GM12878 (cell line): Measurements from ENCODE around the gene GRAMD1B. TPM values are rescaled to one million over a fixed set of nuclear protein-coding genes. Genes with fewer than 3 reads are reported as not detected.

Experiments used
- CBFB ChIP-seq: IDR thresholded peaks from 2 replicates; pipeline ENCODE4 v1.6.1; 2016; ENCODE audit warnings: antibody characterized with exemption, low read depth
- CEBPB ChIP-seq, 2 experiments: fragments of 150-350 bp in 1 of 2; IDR thresholded peaks; 2 replicates each; pipeline ENCODE4 v1.6.1; 2012 to 2014; ENCODE audit warnings: low read depth in 2 of 2, low read length in 2 of 2, borderline replicate concordance in 1 of 2, inconsistent platforms in 1 of 2
- CUX1 ChIP-seq: IDR thresholded peaks from 2 replicates; pipeline ENCODE4 v1.6.1; 2012; ENCODE audit warnings: improper control_type of control experiment, low read depth, low read length; ENCODE audit not compliant: insufficient replicate concordance
- EED ChIP-seq: sonication (generic); IDR thresholded peaks from 2 replicates; pipeline ENCODE4 v1.6.1; 2016; ENCODE audit warnings: antibody characterized with exemption, low read depth
- GATAD2B ChIP-seq: fragments of 450-650 bp; conservative IDR thresholded peaks from 2 replicates; pipeline ENCODE4 v1.6.1; 2017; ENCODE audit warnings: low read depth, mild to moderate bottlenecking, moderate library complexity
- JUNB ChIP-seq: IDR thresholded peaks from 2 replicates; pipeline ENCODE4 v1.6.1; 2016; ENCODE audit warnings: antibody characterized with exemption, mild to moderate bottlenecking
- MYC ChIP-seq: IDR thresholded peaks from 2 replicates; pipeline ENCODE4 v1.6.1; 2011; ENCODE audit warnings: mild to moderate bottlenecking, low read length, moderate library complexity, inconsistent platforms; ENCODE audit not compliant: insufficient read depth, insufficient replicate concordance, insufficient read length, severe bottlenecking
- NFIC ChIP-seq: IDR thresholded peaks from 2 replicates; pipeline ENCODE4 v1.6.1; 2012; ENCODE audit warnings: low read depth, mild to moderate bottlenecking, inconsistent platforms, low read length, moderate library complexity
- PRDM15 ChIP-seq: fragments of 450-650 bp; formaldehyde crosslinking; IDR thresholded peaks from 2 replicates; pipeline ENCODE4 v1.4.0; 2020; ENCODE audit warnings: mild to moderate bottlenecking, moderate library complexity
- RUNX3 ChIP-seq: IDR thresholded peaks from 2 replicates; pipeline ENCODE4 v1.6.1; 2012; ENCODE audit warnings: low read length, inconsistent platforms
- SKIL ChIP-seq: fragments of 450-650 bp; IDR thresholded peaks from 2 replicates; pipeline ENCODE4 v1.6.1; 2017; ENCODE audit warnings: mild to moderate bottlenecking, low read depth, inconsistent platforms; ENCODE audit not compliant: poor library complexity, severe bottlenecking
- SMC3 ChIP-seq: IDR thresholded peaks from 2 replicates; pipeline ENCODE4 v1.6.1; 2011; ENCODE audit warnings: low read length, improper control_type of control experiment, borderline replicate concordance
- SP1 ChIP-seq: IDR thresholded peaks from one replicate; pipeline ENCODE4 v1.6.1; 2011; ENCODE audit warnings: low read depth, low read length
- SREBF1 ChIP-seq: IDR thresholded peaks from 2 replicates; pipeline ENCODE4 v1.6.1; 2012; ENCODE audit warnings: mild to moderate bottlenecking, low read length
- TAF1 ChIP-seq: IDR thresholded peaks from 2 replicates; pipeline ENCODE4 v1.6.1; 2011; ENCODE audit warnings: mild to moderate bottlenecking, low read depth, low read length, borderline replicate concordance
- TARDBP ChIP-seq: IDR thresholded peaks from 2 replicates; pipeline ENCODE4 v1.6.1; 2016; ENCODE audit warnings: borderline replicate concordance
- TCF12 ChIP-seq: IDR thresholded peaks from 2 replicates; pipeline ENCODE4 v1.6.1; 2011; ENCODE audit warnings: low read depth, mild to moderate bottlenecking, low read length
- YY1 ChIP-seq: IDR thresholded peaks from 2 replicates; pipeline ENCODE4 v1.6.1; 2011; ENCODE audit warnings: low read depth, mild to moderate bottlenecking, low read length
- ZNF384 ChIP-seq: IDR thresholded peaks from 2 replicates; pipeline ENCODE4 v1.6.1; 2012; ENCODE audit warnings: low read depth, mild to moderate bottlenecking, low read length, improper control_type of control experiment, borderline replicate concordance
- polyA plus RNA-seq, 11 experiments: library from polyadenylated mRNA; depleted of rRNA in 4 of 11; unstranded in 6 of 11; stranded (reverse) in 5 of 11; fragments of >200 nt; fragmentation: Nextera tagmentation in 4 of 11; fragmentation: Illumina TruSeq in 1 of 11; extraction: Ambion mirVana in 4 of 11; extraction: Trizol in 1 of 11; gene quantifications; 1 replicate in 1 of 11; 2 replicates in 10 of 11; pipeline versions ENCODE4 v1.2.1 to v1.2.3, GENCODE V29; 2011 to 2016; ENCODE audit warnings: inconsistent platforms in 2 of 11, missing spikeins in 2 of 11, low read depth in 1 of 11
- total RNA-seq, 4 experiments: library from RNA; depleted of rRNA in 3 of 4; stranded (reverse); fragments of >200 nt in 3 of 4; fragmentation: Illumina TruSeq in 1 of 4; extraction: Trizol in 1 of 4; gene quantifications; 2 replicates each; pipeline versions ENCODE4 v1.2.1 to v1.2.3, GENCODE V29; 2013 to 2021

Gene GRAMD1B
- total and polyA plus RNA-seq, 10 of the 15 experiments (the other 5 are each of a cell fraction or from before 2014, with no cell fraction given), result 1.9 to 49.1 (median 26.9) TPM

GRCh38 chr11:123407130-123407995 is 22.7 kb upstream of the GRAMD1B start (continued):
- TF ChIP-seq SKIL (no peak), CUX1 (no peak), SMC3 (peak; percentile 85), TCF12 (0 out of 2 replicates have a peak, but pooled peaks have one; percentile 42), SREBF1 (no peak), MYC (no peak), TARDBP (no peak), CEBPB (IDR thresholded peaks at IDR 0.05; ENCODE audit: borderline replicate concordance in 1 of 2, low read depth in 2 of 2, low read length in 2 of 2) (0 out of 4 replicates have a peak, but pooled peaks of 1 of the 2 experiments have one; percentile 9), PRDM15 (CRISPR knock-in tag) (no peak), YY1 (peak; percentile 89), GATAD2B (peak; percentile 27; the same call in 1 of the 2 replicates), EED (peak; percentile 80), CBFB (no peak), RUNX3 (peak; percentile 45; the same call in 1 of the 2 replicates), SP1 (no peak), ZNF384 (no peak), JUNB (no peak), NFIC (peak; percentile 4), TAF1 (no peak)
